LHCN-M2 (cell line): ENCODE measurements around the gene GPR37. TPM values are rescaled to one million over a fixed set of nuclear protein-coding genes. Genes with fewer than 3 reads are reported as not detected.

Experiments used
- DNase-seq: peaks from one replicate; pipeline ENCODE4 v3.0.0-alpha.2; 2012; ENCODE audit warnings: low read depth
- total RNA-seq: library from RNA; depleted of rRNA; stranded (reverse); fragments of >200 nt; gene quantifications from 2 replicates; pipeline ENCODE4 v1.2.3, GENCODE V29; 2014; rRNA removed

Gene GPR37
- total RNA-seq, 1 experiment from 2014 or later: not detected

- DNase-seq: no peak
Observed at GRCh38 chr7:124728610-124729009, 37.0 kb downstream of the GPR37 start.

GRCh38 chr7:124724507-124725192, 40.9 kb downstream of the GPR37 start:
- no peak for DNase-seq

- DNase-seq: no peak
Observed at GRCh38 chr7:124724079-124724478, 41.5 kb downstream of the GPR37 start.

- DNase-seq: peak; percentile 41
Observed at GRCh38 chr7:124723012-124723411, 42.6 kb downstream of the GPR37 start.

GRCh38 chr7:124722292-124722691, 43.3 kb downstream of the GPR37 start:
- DNase-seq: no peak

GRCh38 chr7:124720195-124720594, 45.4 kb downstream of the GPR37 start:
- peak; percentile 2 for DNase-seq

GRCh38 chr7:124718032-124718766, 47.4 kb downstream of the GPR37 start:
- no peak for DNase-seq

GRCh38 chr7:124716894-124717293, 48.7 kb downstream of the GPR37 start:
- DNase-seq: no peak

- DNase-seq: no peak
Observed at GRCh38 chr7:124713086-124713485, 52.5 kb downstream of the GPR37 start.

- no peak for DNase-seq
Observed at GRCh38 chr7:124712017-124712416, 53.6 kb downstream of the GPR37 start.

GRCh38 chr7:124702385-124702784, 63.2 kb downstream of the GPR37 start:
- DNase-seq: peak; percentile 6

- peak; percentile 36 for DNase-seq
Observed at GRCh38 chr7:124701955-124702354, 63.6 kb downstream of the GPR37 start.

- DNase-seq: no peak
Observed at GRCh38 chr7:124700655-124701054, 64.9 kb downstream of the GPR37 start.

GRCh38 chr7:124698964-124699363, 66.6 kb downstream of the GPR37 start:
- no peak for DNase-seq

GRCh38 chr7:124697746-124698145, 67.8 kb downstream of the GPR37 start:
- no peak for DNase-seq

Other genes starting within 250 kb of the GPR37 start
- 28.9 and 31.2 TPM in 2 replicates for gene POT1, start 164.0 kb upstream of the GPR37 start, total RNA-seq